Activated CD8-positive, alpha-beta T cell treated with anti-CD3 and anti-CD28 coated beads for 36 hours (primary cell): ENCODE measurements around the gene PCBD1. TPM values are rescaled to one million over a fixed set of nuclear protein-coding genes. Genes with fewer than 3 reads are reported as not detected.

ENCODE experiments used
- ATAC-seq: fragments of 200-7000 bp; cut with Tn5 transposase; one replicate; pipeline ENCODE4 v1.10.0; 2021; ENCODE audit warnings: mild to moderate bottlenecking, moderate library complexity
- CTCF ChIA-PET: fragments of 350-600 bp; sonication (Branson Sonifier 250); formaldehyde crosslinking; loops from one replicate; lab custom pipeline; 2021; ENCODE audit warnings: antibody characterized with exemption; lab: Charles Lee
- POLR2A ChIA-PET: fragments of 350-600 bp; sonication (Branson Sonifier 250); formaldehyde crosslinking; loops from one replicate; lab custom pipeline; 2021; ENCODE audit warnings: antibody characterized with exemption; lab: Charles Lee
- DNase-seq: peaks from one replicate; pipeline ENCODE4 v3.0.0-alpha.2; 2020
- H3K27ac Mint-ChIP-seq: one replicate; pipeline ENCODE4 v1.8.0; 2021; ENCODE audit warnings: mild to moderate bottlenecking, mixed read lengths
- H3K27me3 Mint-ChIP-seq: one replicate; pipeline ENCODE4 v1.8.0; 2021; ENCODE audit warnings: mixed read lengths
- H3K36me3 Mint-ChIP-seq: one replicate; pipeline ENCODE4 v1.8.0; 2021; ENCODE audit warnings: low read depth, mixed read lengths
- H3K4me1 Mint-ChIP-seq: one replicate; pipeline ENCODE4 v1.8.0; 2021; ENCODE audit warnings: low read depth, mixed read lengths
- H3K4me3 Mint-ChIP-seq: one replicate; pipeline ENCODE4 v1.8.0; 2021; ENCODE audit warnings: mild to moderate bottlenecking, moderate library complexity, mixed read lengths
- H3K9me3 Mint-ChIP-seq: one replicate; pipeline ENCODE4 v1.8.0; 2021; ENCODE audit warnings: mixed read lengths
- CTCF ChIP-seq: fragments of 200-600 bp; IDR thresholded peaks from one replicate; pipeline ENCODE4 v1.8.0; 2022; ENCODE audit warnings: antibody characterized with exemption, mild to moderate bottlenecking
- intact Hi-C: fragments of 100-400 bp; cut with micrococcal nuclease; formaldehyde crosslinking; loops from one replicate; pipeline ENCODE4 v1.10.0; 2022
- total RNA-seq, 2 experiments: library from RNA; stranded (reverse); gene quantifications; one replicate each; pipeline ENCODE4 v1.2.3, GENCODE V29; 2021

Gene PCBD1
- total RNA-seq, 2 experiments from 2014 or later = 40.0 to 41.5 TPM

- Mint-ChIP-seq H3K27me3 (no peaks in the 10 kb centered on the region), H3K36me3 (no peaks in the 10 kb centered on the region), H3K27ac (no peak overlapping the region), H3K4me1 (no peaks in the 10 kb centered on the region), H3K4me3 (no peak overlapping the region), H3K9me3 (no peaks in the 10 kb centered on the region)
- ChIA-PET CTCF (interaction anchor here (0.7 to 4.0 kb wide), 18 partner anchors 9 to 393 kb away, joined by 3 to 29 read pairs (median 4); no protein-coding TSS in a partner anchor), POLR2A (interaction anchor here (1.2 kb wide), 1 partner anchor 310 kb away, joined by 4 read pairs; no protein-coding TSS in a partner anchor)
- intact Hi-C loops = no loop called here
- TF ChIP-seq CTCF = no peak
- ATAC-seq (no peak), DNase-seq (no peak)
Observed at GRCh38 chr10:70902661-70903261, 14.4 kb upstream of the PCBD1 start.

- H3K9me3 Mint-ChIP-seq = no peaks in the 10 kb centered on the region
- intact Hi-C loops = no loop called here
- H3K4me3 Mint-ChIP-seq = no peak overlapping the region
- ATAC-seq = no peak
- CTCF ChIA-PET = interaction anchor here (3.1 to 4.0 kb wide), 2 partner anchors 8 to 23 kb away, joined by 16 to 29 read pairs; no protein-coding TSS in a partner anchor
- POLR2A ChIA-PET = no interaction called here
- H3K4me1 Mint-ChIP-seq = no peaks in the 10 kb centered on the region
- no peak for DNase-seq
- H3K36me3 Mint-ChIP-seq = no peaks in the 10 kb centered on the region
- H3K27me3 Mint-ChIP-seq = no peaks in the 10 kb centered on the region
- H3K27ac Mint-ChIP-seq = no peak overlapping the region
- no peak for TF ChIP-seq CTCF
Observed at GRCh38 chr10:70901276-70901878, 13.0 kb upstream of the PCBD1 start.

- POLR2A ChIA-PET = no interaction called here
- ATAC-seq = no peak
- Mint-ChIP-seq H3K27ac (no peak overlapping the region), H3K9me3 (no peaks in the 10 kb centered on the region), H3K27me3 (no peaks in the 10 kb centered on the region), H3K4me3 (no peak overlapping the region), H3K36me3 (no peaks in the 10 kb centered on the region), H3K4me1 (no peaks in the 10 kb centered on the region)
- intact Hi-C loops = no loop called here
- CTCF ChIA-PET = no interaction called here
- no peak for DNase-seq
- TF ChIP-seq CTCF = no peak
Observed at GRCh38 chr10:70899096-70899495, 10.7 kb upstream of the PCBD1 start.

- Mint-ChIP-seq H3K36me3 (no peaks in the 10 kb centered on the region), H3K4me3 (no peak overlapping the region), H3K27me3 (no peaks in the 10 kb centered on the region), H3K27ac (no peak overlapping the region), H3K4me1 (no peaks in the 10 kb centered on the region), H3K9me3 (no peaks in the 10 kb centered on the region)
- ATAC-seq (no peak), DNase-seq (no peak)
- intact Hi-C loops = no loop called here
- CTCF ChIA-PET = no interaction called here
- no peak for TF ChIP-seq CTCF
- POLR2A ChIA-PET = no interaction called here
Observed at GRCh38 chr10:70898687-70899086, 10.3 kb upstream of the PCBD1 start.

GRCh38 chr10:70896551-70896950, 8.2 kb upstream of the PCBD1 start:
- ATAC-seq = no peak
- intact Hi-C loops = no loop called here
- DNase-seq = no peak
- no peaks in the 10 kb centered on the region for H3K9me3 Mint-ChIP-seq
- no peaks in the 10 kb centered on the region for H3K36me3 Mint-ChIP-seq
- TF ChIP-seq CTCF = no peak
- H3K4me1 Mint-ChIP-seq = peaks cover 7% of the 10 kb centered on the region
- CTCF ChIA-PET = interaction anchor here (1.4 kb wide), 1 partner anchor 18 kb away, joined by 6 read pairs; no protein-coding TSS in a partner anchor
- no peak overlapping the region for H3K27ac Mint-ChIP-seq
- POLR2A ChIA-PET = interaction anchor here (1.4 kb wide), 1 partner anchor 10 kb away, joined by 6 read pairs; no protein-coding TSS in a partner anchor
- no peak overlapping the region for H3K4me3 Mint-ChIP-seq
- H3K27me3 Mint-ChIP-seq = no peaks in the 10 kb centered on the region
